Measurements from ENCODE around the gene ATP1A2. TPM values are rescaled to one million over a fixed set of nuclear protein-coding genes. Genes with fewer than 3 reads are reported as not detected.

Gene ATP1A2
- total RNA-seq, 6 experiments from 2014 or later: 0.09 to 0.17 (median 0.14) TPM; not detected in 1

- Mint-ChIP-seq H3K4me1 (ENCODE audit: low read depth) (0 out of 2 replicates have a peak, but pooled peaks cover 6% of the 10 kb centered on the region), H3K4me3 (no peak overlapping the region), H3K27ac (no peak overlapping the region), H3K36me3 (ENCODE audit: low read depth) (no peaks in the 10 kb centered on the region), H3K9me3 (no peaks in the 10 kb centered on the region), H3K27me3 (ENCODE audit: insufficient read depth) (peaks cover 9% of the 10 kb centered on the region)
- TF ChIP-seq CTCF (IDR thresholded peaks at IDR 0.05): no peak
- DNase-seq: no peak
Measured at GRCh38 chr1:160191756-160192155, 76.2 kb downstream of the ATP1A2 start.

- Mint-ChIP-seq H3K27me3 (ENCODE audit: insufficient read depth) (peaks cover 9% of the 10 kb centered on the region), H3K4me1 (ENCODE audit: low read depth) (0 out of 2 replicates have a peak, but pooled peaks cover 6% of the 10 kb centered on the region), H3K4me3 (no peak overlapping the region), H3K27ac (no peak overlapping the region), H3K9me3 (no peaks in the 10 kb centered on the region), H3K36me3 (ENCODE audit: low read depth) (no peaks in the 10 kb centered on the region)
- no peak for DNase-seq
- no peak for TF ChIP-seq CTCF (IDR thresholded peaks at IDR 0.05)
Measured at GRCh38 chr1:160192234-160192633, 76.7 kb downstream of the ATP1A2 start.

Other genes starting within 250 kb of the ATP1A2 start
- 1 to 10 TPM in 4 of 6 experiments, under 1 TPM in 2; 0.94 to 2.5 (median 1.2) TPM for gene CFAP45, start 215.6 kb upstream of the ATP1A2 start, total RNA-seq (2021; fragmentation: NEBNext Ultra II Directional; extraction: Animal tissue kit (Norgen Biotek cat#: 25700))
- 100 to 1,000 TPM; 560 to 914 (median 815) TPM for gene TAGLN2, start 190.3 kb upstream of the ATP1A2 start, total RNA-seq (2021; fragmentation: NEBNext Ultra II Directional; extraction: Animal tissue kit (Norgen Biotek cat#: 25700))
- gene IGSF9, start 170.1 kb upstream of the ATP1A2 start, total RNA-seq (2021; fragmentation: NEBNext Ultra II Directional; extraction: Animal tissue kit (Norgen Biotek cat#: 25700)): not detected
- under 1 TPM in 3 of 6 experiments, not detected in 3; 0.41 to 0.51 (median 0.46) TPM for gene SLAMF9, start 161.5 kb upstream of the ATP1A2 start, total RNA-seq (2021; fragmentation: NEBNext Ultra II Directional; extraction: Animal tissue kit (Norgen Biotek cat#: 25700))
- gene PIGM, start 83.8 kb upstream of the ATP1A2 start, total RNA-seq (2021; fragmentation: NEBNext Ultra II Directional; extraction: Animal tissue kit (Norgen Biotek cat#: 25700)): 1 to 10 TPM; 6.7 to 8.4 (median 7.7) TPM
- not detected for gene KCNJ10, start 45.6 kb upstream of the ATP1A2 start, total RNA-seq (2021; fragmentation: NEBNext Ultra II Directional; extraction: Animal tissue kit (Norgen Biotek cat#: 25700))
- not detected for gene KCNJ9, start 34.2 kb upstream of the ATP1A2 start, total RNA-seq (2021; fragmentation: NEBNext Ultra II Directional; extraction: Animal tissue kit (Norgen Biotek cat#: 25700))
- 10 to 100 TPM in 5 of 6 experiments, 1 to 10 TPM in 1; 9.6 to 12.9 (median 11.2) TPM for gene IGSF8, start 17.1 kb upstream of the ATP1A2 start, total RNA-seq (2021; fragmentation: NEBNext Ultra II Directional; extraction: Animal tissue kit (Norgen Biotek cat#: 25700))
- gene ATP1A4, start 35.8 kb downstream of the ATP1A2 start, total RNA-seq (2021; fragmentation: NEBNext Ultra II Directional; extraction: Animal tissue kit (Norgen Biotek cat#: 25700)): not detected
- under 1 TPM in 3 of 6 experiments, not detected in 3; 0.14 to 0.35 (median 0.19) TPM for gene CASQ1, start 74.8 kb downstream of the ATP1A2 start, total RNA-seq (2021; fragmentation: NEBNext Ultra II Directional; extraction: Animal tissue kit (Norgen Biotek cat#: 25700))
- gene PEA15, start 89.6 kb downstream of the ATP1A2 start, total RNA-seq (2021; fragmentation: NEBNext Ultra II Directional; extraction: Animal tissue kit (Norgen Biotek cat#: 25700)): 100 to 1,000 TPM; 448 to 538 (median 470) TPM
- 10 to 100 TPM; 65.9 to 73.0 (median 70.1) TPM for gene DCAF8, start 146.8 kb downstream of the ATP1A2 start, total RNA-seq (2021; fragmentation: NEBNext Ultra II Directional; extraction: Animal tissue kit (Norgen Biotek cat#: 25700))
- gene PEX19, start 169.4 kb downstream of the ATP1A2 start, total RNA-seq (2021; fragmentation: NEBNext Ultra II Directional; extraction: Animal tissue kit (Norgen Biotek cat#: 25700)): 10 to 100 TPM; 65.2 to 74.3 (median 70.5) TPM
- 100 to 1,000 TPM; 218 to 257 (median 249) TPM for gene COPA, start 227.5 kb downstream of the ATP1A2 start, total RNA-seq (2021; fragmentation: NEBNext Ultra II Directional; extraction: Animal tissue kit (Norgen Biotek cat#: 25700))
- gene NCSTN, start 227.6 kb downstream of the ATP1A2 start, total RNA-seq (2021; fragmentation: NEBNext Ultra II Directional; extraction: Animal tissue kit (Norgen Biotek cat#: 25700)): 100 to 1,000 TPM; 133 to 154 (median 145) TPM

Measured in HFFc6 (cell line).